Ureter (tissue), 1 donor: Measurements from ENCODE around the gene ZNF792. TPM values are rescaled to one million over a fixed set of nuclear protein-coding genes. Genes with fewer than 3 reads are reported as not detected.
"Not testable (repeated sequence)": the region's sequence is repeated elsewhere in the genome, so short reads cannot be mapped to it uniquely, and the experiment has no call there.

ENCODE experiments used
- DNase-seq: peaks from one replicate; pipeline ENCODE4 v3.0.0-alpha.2; 2020; ENCODE audit warnings: low spot score
- total RNA-seq: library from RNA; stranded (reverse); gene quantifications from one replicate; pipeline ENCODE4 v1.2.4, GENCODE V29; 2023
- donor health status: DM: yes; HTN: yes; CAD: no.

The ZNF792 gene
- total RNA-seq, 1 donor from 2014 or later, result 10.2 TPM

DNA sequence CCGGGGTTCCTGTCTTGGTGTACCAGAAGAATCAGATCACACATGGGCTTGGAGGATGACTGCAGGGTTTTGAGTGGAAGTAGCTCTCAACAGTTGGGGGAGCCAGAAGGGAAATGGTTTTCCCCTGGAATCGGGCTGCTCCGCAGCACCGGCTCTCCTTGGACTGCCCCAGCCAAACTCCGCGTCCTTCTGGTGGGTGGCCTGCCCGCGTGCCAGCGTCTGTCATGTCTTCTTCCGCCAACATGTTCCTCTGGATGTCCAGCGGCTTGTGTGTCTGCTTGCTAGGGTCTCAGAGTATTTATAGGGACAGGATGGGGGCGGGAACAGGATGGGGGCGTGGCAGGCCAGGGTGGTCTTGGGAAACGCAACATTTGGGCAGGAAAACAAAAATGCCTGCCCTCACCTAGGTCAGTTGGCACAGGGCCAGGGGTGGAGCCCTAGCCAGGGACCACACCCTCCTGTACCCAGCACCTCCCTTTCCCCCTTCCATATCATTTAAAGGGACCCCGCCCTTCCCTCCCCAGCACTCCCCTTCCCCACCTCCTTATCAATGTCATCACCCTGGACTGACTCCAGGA, 38.7 kb downstream of the ZNF792 start:
- DNase-seq, result peak; percentile 42

DNA sequence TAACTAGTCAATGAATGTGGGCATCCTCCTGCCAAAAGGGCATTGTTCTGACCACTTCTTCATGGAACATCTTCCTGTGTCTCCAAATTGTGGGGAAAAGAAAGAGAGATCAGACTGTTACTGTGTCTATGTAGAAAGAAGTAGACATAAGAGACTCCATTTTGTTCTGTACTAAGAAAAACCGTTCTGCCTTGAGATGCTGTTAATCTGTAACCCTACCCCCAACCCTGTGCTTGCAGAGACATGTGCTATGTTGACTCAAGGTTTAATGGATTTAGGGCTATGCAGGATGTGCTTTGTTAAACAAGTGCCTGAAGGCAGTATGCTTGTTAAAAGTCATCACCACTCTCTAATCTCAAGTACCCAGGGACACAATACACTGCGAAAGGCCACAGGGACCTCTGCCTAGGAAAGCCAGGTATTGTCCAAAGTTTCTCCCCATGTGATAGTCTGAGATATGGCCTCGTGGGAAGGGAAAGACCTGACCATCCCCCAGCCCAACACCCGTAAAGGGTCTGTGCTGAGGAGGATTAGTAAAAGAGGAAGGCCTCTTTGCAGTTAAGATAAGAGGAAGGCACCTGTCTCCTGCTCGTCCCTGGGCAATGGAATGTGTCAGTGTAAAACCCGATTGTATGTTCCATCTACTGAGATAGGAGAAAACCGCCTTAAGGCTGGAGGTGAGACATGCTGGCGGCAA, 43.8 kb downstream of the ZNF792 start:
- not testable (repeated sequence) for DNase-seq

DNA sequence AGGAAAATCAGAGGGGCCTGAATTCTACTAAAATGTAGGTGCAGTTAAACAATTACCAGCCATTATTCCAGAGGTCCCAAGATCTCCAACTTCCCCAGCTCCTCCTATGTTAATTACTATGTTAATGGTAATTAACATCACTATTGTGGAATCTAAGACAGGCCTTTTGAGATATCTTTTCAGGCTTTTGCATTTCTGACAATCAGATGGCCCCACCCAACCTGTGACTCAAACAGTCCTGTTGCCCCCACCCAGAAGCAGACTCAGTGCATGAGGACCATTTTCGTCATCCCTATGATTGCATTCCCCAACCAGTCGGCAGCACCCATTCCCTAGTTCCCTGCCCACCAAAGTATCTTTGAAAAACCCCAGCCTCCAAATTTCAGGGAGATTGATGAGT, 45.8 kb downstream of the ZNF792 start:
- DNase-seq, result no peak

DNA sequence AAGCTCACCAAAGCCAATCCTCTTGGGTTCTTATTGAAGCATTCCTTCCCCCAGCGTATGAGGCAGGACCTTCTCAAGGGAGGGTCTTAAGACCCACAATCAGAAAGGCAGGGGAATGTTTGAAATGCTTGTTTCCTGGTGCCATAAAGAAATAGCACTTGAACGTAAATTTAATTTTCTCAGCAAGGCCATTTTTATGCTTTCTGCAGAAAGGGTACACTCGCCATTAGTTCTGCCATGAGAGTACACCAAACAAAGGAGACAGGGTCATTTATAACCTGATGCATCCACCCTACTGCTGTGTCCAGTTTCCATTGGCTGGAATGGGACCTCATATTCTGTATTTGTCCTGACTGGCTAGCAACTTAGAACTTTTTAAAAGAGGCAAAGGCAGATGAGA, 46.9 kb downstream of the ZNF792 start:
- DNase-seq, result not testable (repeated sequence)

DNA sequence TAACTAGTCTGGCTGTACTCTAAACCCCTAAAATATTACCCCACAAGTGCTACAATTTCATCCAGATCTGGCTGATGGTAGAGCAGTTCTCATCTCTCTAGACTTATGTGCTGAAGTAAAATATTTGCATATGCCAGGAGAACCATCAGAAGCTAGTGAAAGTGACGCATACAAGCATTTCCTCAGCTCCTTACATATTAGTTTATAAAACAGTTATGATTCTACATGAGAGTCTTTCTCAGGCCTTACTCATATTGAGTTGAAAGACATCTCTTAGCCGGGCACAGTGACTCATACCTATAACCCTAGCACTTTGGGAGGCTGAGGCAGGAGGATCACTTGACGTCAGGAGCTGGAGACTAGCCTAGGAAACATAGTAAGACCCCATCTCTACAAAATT, 53.3 kb downstream of the ZNF792 start:
- DNase-seq, result no peak

Other genes with a start within 250 kb of the ZNF792 start
- 12.2 TPM for gene ZNF181, start 230.0 kb downstream of the ZNF792 start, total RNA-seq
- 7.3 TPM for gene ZNF599, start 191.0 kb downstream of the ZNF792 start, total RNA-seq
- 4.6 TPM for gene ZNF30, start 37.3 kb downstream of the ZNF792 start, total RNA-seq
- 71.3 TPM for gene GRAMD1A, start 36.1 kb upstream of the ZNF792 start, total RNA-seq
- 9.8 TPM for gene SCN1B, start 66.2 kb upstream of the ZNF792 start, total RNA-seq
- gene HPN, start 77.5 kb upstream of the ZNF792 start, total RNA-seq, result 0.73 TPM
- gene FXYD3, start 151.6 kb upstream of the ZNF792 start, total RNA-seq, result 434 TPM
- gene LGI4, start 170.8 kb upstream of the ZNF792 start, total RNA-seq, result 15.5 TPM
- 50.2 TPM for gene FXYD1, start 174.6 kb upstream of the ZNF792 start, total RNA-seq
- 0.62 TPM for gene FXYD7, start 179.0 kb upstream of the ZNF792 start, total RNA-seq
- gene FXYD5, start 190.5 kb upstream of the ZNF792 start, total RNA-seq, result 136 TPM